Measurements from ENCODE around the gene KLK11.

The KLK11 gene

GRCh38 chr19:51025401-51025800 lies 1.0 kb downstream of the KLK11 start:
- in situ Hi-C loops (cut with MboI; ENCODE audit: low pct_unique_long_range_greater_than_20kb, low sequenced_read_pairs, unreplicated experiment), result no loop called here
- no peak for DNase-seq (ENCODE audit: low spot score)
- TF ChIP-seq CTCF (IDR thresholded peaks at IDR 0.05; ENCODE audit: extremely low read depth, insufficient read depth, missing control alignments), result no peak

GRCh38 chr19:51024924-51025323 lies 1.5 kb downstream of the KLK11 start:
- no peak for DNase-seq (ENCODE audit: low spot score)
- TF ChIP-seq CTCF (IDR thresholded peaks at IDR 0.05; ENCODE audit: extremely low read depth, insufficient read depth, missing control alignments), result no peak
- in situ Hi-C loops (cut with MboI; ENCODE audit: low pct_unique_long_range_greater_than_20kb, low sequenced_read_pairs, unreplicated experiment), result no loop called here

GRCh38 chr19:51023946-51024345 lies 2.5 kb downstream of the KLK11 start:
- no peak for DNase-seq (ENCODE audit: low spot score)
- in situ Hi-C loops (cut with MboI; ENCODE audit: low pct_unique_long_range_greater_than_20kb, low sequenced_read_pairs, unreplicated experiment), result no loop called here

GRCh38 chr19:51022526-51022925 lies 3.9 kb downstream of the KLK11 start:
- TF ChIP-seq CTCF (IDR thresholded peaks at IDR 0.05; ENCODE audit: extremely low read depth, insufficient read depth, missing control alignments), result no peak
- no peak for DNase-seq (ENCODE audit: low spot score)
- in situ Hi-C loops (cut with MboI; ENCODE audit: low pct_unique_long_range_greater_than_20kb, low sequenced_read_pairs, unreplicated experiment), result no loop called here

More at GRCh38 chr19:51023946-51024345, 2.5 kb downstream of the KLK11 start:
- no peak for TF ChIP-seq CTCF (IDR thresholded peaks at IDR 0.05; ENCODE audit: extremely low read depth, insufficient read depth, missing control alignments)

GRCh38 chr19:51020988-51021651 lies 5.3 kb downstream of the KLK11 start:
- in situ Hi-C loops (cut with MboI; ENCODE audit: low pct_unique_long_range_greater_than_20kb, low sequenced_read_pairs, unreplicated experiment), result no loop called here
- peak; percentile 57 for TF ChIP-seq CTCF (IDR thresholded peaks at IDR 0.05; ENCODE audit: extremely low read depth, insufficient read depth, missing control alignments)

GRCh38 chr19:51019544-51019925 lies 6.9 kb downstream of the KLK11 start, which contains the start of gene KLK10:
KLK10 (minus strand) TSS chr19:51019709; CDS start chr19:51019130, 579 bp downstream.
- in situ Hi-C loops (cut with MboI; ENCODE audit: low pct_unique_long_range_greater_than_20kb, low sequenced_read_pairs, unreplicated experiment), result no loop called here
- no peak for TF ChIP-seq CTCF (IDR thresholded peaks at IDR 0.05; ENCODE audit: extremely low read depth, insufficient read depth, missing control alignments)
- DNase-seq (ENCODE audit: low spot score), result no peak

More at GRCh38 chr19:51020988-51021651, 5.3 kb downstream of the KLK11 start:
- no peak for DNase-seq (ENCODE audit: low spot score)

Measured in GM13977 (cell line).